ENCODE data around the gene ADPRHL1.

DNA sequence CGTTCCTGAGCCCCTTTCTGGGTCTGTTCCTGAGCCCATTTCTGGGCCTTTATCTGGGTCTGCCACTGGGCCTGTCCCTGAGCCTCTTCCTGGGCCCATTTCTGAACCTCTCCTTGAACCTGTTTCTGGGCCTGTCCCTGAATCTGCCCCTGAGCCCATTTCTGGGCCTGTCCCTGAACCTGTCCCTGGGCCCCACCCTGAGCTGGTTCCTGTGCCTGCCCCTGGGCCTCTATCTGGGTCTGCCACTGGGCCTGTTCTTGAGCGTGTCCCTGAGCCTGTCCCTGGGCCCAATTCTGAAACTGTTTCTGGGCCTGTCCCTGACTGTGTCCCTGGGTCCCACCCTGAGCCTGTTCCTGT, 48.9 kb downstream of the ADPRHL1 start:
- TF ChIP-seq, protein P1, sequence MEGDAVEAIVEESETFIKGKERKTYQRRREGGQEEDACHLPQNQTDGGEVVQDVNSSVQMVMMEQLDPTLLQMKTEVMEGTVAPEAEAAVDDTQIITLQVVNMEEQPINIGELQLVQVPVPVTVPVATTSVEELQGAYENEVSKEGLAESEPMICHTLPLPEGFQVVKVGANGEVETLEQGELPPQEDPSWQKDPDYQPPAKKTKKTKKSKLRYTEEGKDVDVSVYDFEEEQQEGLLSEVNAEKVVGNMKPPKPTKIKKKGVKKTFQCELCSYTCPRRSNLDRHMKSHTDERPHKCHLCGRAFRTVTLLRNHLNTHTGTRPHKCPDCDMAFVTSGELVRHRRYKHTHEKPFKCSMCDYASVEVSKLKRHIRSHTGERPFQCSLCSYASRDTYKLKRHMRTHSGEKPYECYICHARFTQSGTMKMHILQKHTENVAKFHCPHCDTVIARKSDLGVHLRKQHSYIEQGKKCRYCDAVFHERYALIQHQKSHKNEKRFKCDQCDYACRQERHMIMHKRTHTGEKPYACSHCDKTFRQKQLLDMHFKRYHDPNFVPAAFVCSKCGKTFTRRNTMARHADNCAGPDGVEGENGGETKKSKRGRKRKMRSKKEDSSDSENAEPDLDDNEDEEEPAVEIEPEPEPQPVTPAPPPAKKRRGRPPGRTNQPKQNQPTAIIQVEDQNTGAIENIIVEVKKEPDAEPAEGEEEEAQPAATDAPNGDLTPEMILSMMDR (IDR thresholded peaks at IDR 0.05; ENCODE audit: low read depth, low read length) = no peak
- TF ChIP-seq POLR2A (IDR thresholded peaks at IDR 0.05; ENCODE audit: extremely low read depth, insufficient read length) = no peak

Measured in NB4 (cell line).